ENCODE measurements around the gene IL18BP.

DNA sequence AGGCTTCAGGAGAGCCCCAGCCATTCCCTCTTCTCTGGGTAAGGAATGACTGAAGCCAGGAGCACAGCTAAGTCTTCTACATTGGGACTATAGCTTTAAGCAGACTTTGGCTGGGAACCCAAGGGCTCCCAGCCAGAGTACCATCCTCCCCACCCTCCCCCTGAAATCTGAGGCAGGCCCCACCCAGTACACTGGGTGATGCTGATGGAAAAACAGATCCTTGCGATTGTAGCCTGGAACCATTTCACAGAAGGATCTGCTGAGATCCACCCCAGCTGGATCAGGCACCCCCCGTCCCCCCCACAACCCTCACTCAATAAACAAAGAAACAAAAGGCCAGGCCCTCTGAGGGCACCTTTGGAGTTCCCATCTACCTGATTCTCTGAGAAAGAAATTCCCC is 39.8 kb downstream of the IL18BP start:
- TF ChIP-seq, protein P1, sequence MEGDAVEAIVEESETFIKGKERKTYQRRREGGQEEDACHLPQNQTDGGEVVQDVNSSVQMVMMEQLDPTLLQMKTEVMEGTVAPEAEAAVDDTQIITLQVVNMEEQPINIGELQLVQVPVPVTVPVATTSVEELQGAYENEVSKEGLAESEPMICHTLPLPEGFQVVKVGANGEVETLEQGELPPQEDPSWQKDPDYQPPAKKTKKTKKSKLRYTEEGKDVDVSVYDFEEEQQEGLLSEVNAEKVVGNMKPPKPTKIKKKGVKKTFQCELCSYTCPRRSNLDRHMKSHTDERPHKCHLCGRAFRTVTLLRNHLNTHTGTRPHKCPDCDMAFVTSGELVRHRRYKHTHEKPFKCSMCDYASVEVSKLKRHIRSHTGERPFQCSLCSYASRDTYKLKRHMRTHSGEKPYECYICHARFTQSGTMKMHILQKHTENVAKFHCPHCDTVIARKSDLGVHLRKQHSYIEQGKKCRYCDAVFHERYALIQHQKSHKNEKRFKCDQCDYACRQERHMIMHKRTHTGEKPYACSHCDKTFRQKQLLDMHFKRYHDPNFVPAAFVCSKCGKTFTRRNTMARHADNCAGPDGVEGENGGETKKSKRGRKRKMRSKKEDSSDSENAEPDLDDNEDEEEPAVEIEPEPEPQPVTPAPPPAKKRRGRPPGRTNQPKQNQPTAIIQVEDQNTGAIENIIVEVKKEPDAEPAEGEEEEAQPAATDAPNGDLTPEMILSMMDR (IDR thresholded peaks at IDR 0.05; ENCODE audit: extremely low read depth in 1 of 2, insufficient read depth in 1 of 2, low read depth in 1 of 2, low read length in 2 of 2) = no peak
- no peak for TF ChIP-seq EZH2 (IDR thresholded peaks at IDR 0.05; ENCODE audit: borderline replicate concordance, low read depth, low read length, severe bottlenecking)
